Prostate gland (tissue), 2 donors: ENCODE results near the gene EML4. TPM values are rescaled to one million over a fixed set of nuclear protein-coding genes. Genes with fewer than 3 reads are reported as not detected.

ENCODE experiments used
- DNase-seq: peaks from one replicate; pipeline ENCODE4 v3.0.0-alpha.2; 2019; ENCODE audit warnings: low spot score
- H3K27ac ChIP-seq, 2 donors: fragments of 200-600 bp; sonication (generic); 2 replicates each; pipeline ENCODE4 v1.5.1; 2017 to 2019
- H3K27me3 ChIP-seq: fragments of 200-600 bp; sonication (generic); replicated peaks from 2 replicates; pipeline ENCODE4 v1.5.1; 2019; ENCODE audit not compliant: insufficient read depth
- H3K36me3 ChIP-seq, 2 donors: fragments of 200-600 bp; sonication (generic); 1 replicate in 1 of 2; 2 replicates in 1 of 2; pipeline versions ENCODE4 v1.5.1 to v1.8.1; 2017 to 2019
- H3K4me1 ChIP-seq: fragments of 200-600 bp; sonication (generic); replicated peaks from 2 replicates; pipeline ENCODE4 v1.5.1; 2019
- H3K4me3 ChIP-seq, 2 donors: fragments of 200-600 bp; sonication (generic); 2 replicates each; pipeline ENCODE4 v1.5.1; 2017 to 2019
- H3K9me3 ChIP-seq: fragments of 200-600 bp; sonication (generic); 2 replicates; pipeline ENCODE4 v1.5.1; 2017
- CTCF ChIP-seq, 4 experiments: fragments of 200-600 bp in 2 of 4; fragments of 450-650 bp in 2 of 4; sonication (generic) in 2 of 4; IDR thresholded peaks; 1 replicate in 3 of 4; 2 replicates in 1 of 4; pipeline ENCODE4 v1.5.1; 2016 to 2019; ENCODE audit warnings: antibody characterized with exemption in 4 of 4, mild to moderate bottlenecking in 2 of 4, moderate library complexity in 2 of 4
- POLR2A ChIP-seq: fragments of 450-650 bp; IDR thresholded peaks from one replicate; pipeline ENCODE4 v1.6.1; 2016; ENCODE audit warnings: antibody characterized with exemption, mild to moderate bottlenecking
- POLR2AphosphoS5 ChIP-seq: sonication (generic); formaldehyde crosslinking; IDR thresholded peaks from one replicate; pipeline ENCODE4 v1.6.1; 2017; ENCODE audit warnings: antibody characterized with exemption
- WGBS: methylation state at CpG from one replicate; pipeline ENCODE4 v1.1.5; 2018; 5-methylcytosine and 5-hydroxymethylcytosine counted together
- intact Hi-C: fragments of 100-400 bp; cut with DNase I; formaldehyde crosslinking; loops from one replicate; pipeline ENCODE4 v1.14.2; 2022
- total RNA-seq, 2 donors: library from RNA; depleted of rRNA; stranded (reverse); fragments of >200 nt; gene quantifications; one replicate each; pipeline ENCODE4 v1.1.0, GENCODE V29; 2016

The EML4 gene
- total RNA-seq, 2 donors from 2014 or later: 26.3 to 38.2 TPM

- intact Hi-C loops: no loop called here
- WGBS: 91% methylated on average over 9 of the region's 9 CpGs
- peaks cover 0 to 4% of the 10 kb centered on the region in 2 donors for H3K36me3 ChIP-seq
Observed at GRCh38 chr2:42336361-42336965, 167.3 kb downstream of the EML4 start.

GRCh38 chr2:42337356-42337820 lies 168.2 kb downstream of the EML4 start:
- 92% methylated on average over 5 of the region's 5 CpGs for WGBS
- intact Hi-C loops: no loop called here
- TF ChIP-seq CTCF (IDR thresholded peaks at IDR 0.05): no peak
- TF ChIP-seq POLR2AphosphoS5: no peak
- no peak for TF ChIP-seq POLR2A
- H3K27me3 ChIP-seq: no peaks in the 10 kb centered on the region
- H3K9me3 ChIP-seq: no peaks in the 10 kb centered on the region
- H3K27ac ChIP-seq: no peak overlapping the region
- H3K36me3 ChIP-seq: peaks cover 0 to 4% of the 10 kb centered on the region in 2 donors
- no peaks in the 10 kb centered on the region for H3K4me1 ChIP-seq
- no peak overlapping the region for H3K4me3 ChIP-seq
- no peak for DNase-seq

More at GRCh38 chr2:42336361-42336965, 167.3 kb downstream of the EML4 start:
- Histone ChIP-seq H3K27me3 (no peaks in the 10 kb centered on the region), H3K27ac (no peak overlapping the region), H3K4me3 (no peak overlapping the region), H3K4me1 (no peaks in the 10 kb centered on the region), H3K9me3 (no peaks in the 10 kb centered on the region)
- no peak for DNase-seq
- TF ChIP-seq POLR2A: no peak
- TF ChIP-seq CTCF (IDR thresholded peaks at IDR 0.05): no peak
- no peak for TF ChIP-seq POLR2AphosphoS5

- peaks cover 0 to 4% of the 10 kb centered on the region in 2 donors for H3K36me3 ChIP-seq
- H3K9me3 ChIP-seq: no peaks in the 10 kb centered on the region
- intact Hi-C loops: no loop called here
- no peak for DNase-seq
- WGBS: 95% methylated on average over 28 of the region's 28 CpGs
- no peak overlapping the region for H3K27ac ChIP-seq
- H3K27me3 ChIP-seq: no peaks in the 10 kb centered on the region
- H3K4me3 ChIP-seq: no peak overlapping the region
- peaks cover under 1% of the 10 kb centered on the region for H3K4me1 ChIP-seq
- TF ChIP-seq POLR2A (no peak), CTCF (IDR thresholded peaks at IDR 0.05) (no peak), POLR2AphosphoS5 (no peak)
Observed at GRCh38 chr2:42337846-42338566, 168.9 kb downstream of the EML4 start.

GRCh38 chr2:42338567-42339190 lies 169.5 kb downstream of the EML4 start:
- no peak overlapping the region for H3K4me3 ChIP-seq
- peaks cover 0 to 4% of the 10 kb centered on the region in 2 donors for H3K36me3 ChIP-seq
- 88% methylated on average over 13 of the region's 13 CpGs for WGBS
- H3K9me3 ChIP-seq: no peaks in the 10 kb centered on the region
- H3K27ac ChIP-seq: no peak overlapping the region
- peaks cover 4% of the 10 kb centered on the region for H3K4me1 ChIP-seq
- TF ChIP-seq POLR2AphosphoS5 (no peak), CTCF (IDR thresholded peaks at IDR 0.05) (no peak), POLR2A (no peak)
- intact Hi-C loops: no loop called here
- DNase-seq: no peak
- no peaks in the 10 kb centered on the region for H3K27me3 ChIP-seq
